GM18498 (cell line): Measurements from ENCODE around the gene LRRC41.
"Not testable (repeated sequence)": the region's sequence is repeated elsewhere in the genome, so short reads cannot be mapped to it uniquely, and the experiment has no call there.

Source experiments
- ATAC-seq: cut with Tn5 transposase; IDR thresholded peaks from one replicate; pipeline ENCODE4 v1.9.1; 2021; ENCODE audit warnings: mild to moderate bottlenecking, moderate library complexity; ENCODE audit not compliant: unreplicated experiment

Gene LRRC41, protein sequence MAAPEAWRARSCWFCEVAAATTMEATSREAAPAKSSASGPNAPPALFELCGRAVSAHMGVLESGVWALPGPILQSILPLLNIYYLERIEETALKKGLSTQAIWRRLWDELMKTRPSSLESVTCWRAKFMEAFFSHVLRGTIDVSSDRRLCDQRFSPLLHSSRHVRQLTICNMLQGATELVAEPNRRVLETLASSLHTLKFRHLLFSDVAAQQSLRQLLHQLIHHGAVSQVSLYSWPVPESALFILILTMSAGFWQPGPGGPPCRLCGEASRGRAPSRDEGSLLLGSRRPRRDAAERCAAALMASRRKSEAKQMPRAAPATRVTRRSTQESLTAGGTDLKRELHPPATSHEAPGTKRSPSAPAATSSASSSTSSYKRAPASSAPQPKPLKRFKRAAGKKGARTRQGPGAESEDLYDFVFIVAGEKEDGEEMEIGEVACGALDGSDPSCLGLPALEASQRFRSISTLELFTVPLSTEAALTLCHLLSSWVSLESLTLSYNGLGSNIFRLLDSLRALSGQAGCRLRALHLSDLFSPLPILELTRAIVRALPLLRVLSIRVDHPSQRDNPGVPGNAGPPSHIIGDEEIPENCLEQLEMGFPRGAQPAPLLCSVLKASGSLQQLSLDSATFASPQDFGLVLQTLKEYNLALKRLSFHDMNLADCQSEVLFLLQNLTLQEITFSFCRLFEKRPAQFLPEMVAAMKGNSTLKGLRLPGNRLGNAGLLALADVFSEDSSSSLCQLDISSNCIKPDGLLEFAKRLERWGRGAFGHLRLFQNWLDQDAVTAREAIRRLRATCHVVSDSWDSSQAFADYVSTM

DNA sequence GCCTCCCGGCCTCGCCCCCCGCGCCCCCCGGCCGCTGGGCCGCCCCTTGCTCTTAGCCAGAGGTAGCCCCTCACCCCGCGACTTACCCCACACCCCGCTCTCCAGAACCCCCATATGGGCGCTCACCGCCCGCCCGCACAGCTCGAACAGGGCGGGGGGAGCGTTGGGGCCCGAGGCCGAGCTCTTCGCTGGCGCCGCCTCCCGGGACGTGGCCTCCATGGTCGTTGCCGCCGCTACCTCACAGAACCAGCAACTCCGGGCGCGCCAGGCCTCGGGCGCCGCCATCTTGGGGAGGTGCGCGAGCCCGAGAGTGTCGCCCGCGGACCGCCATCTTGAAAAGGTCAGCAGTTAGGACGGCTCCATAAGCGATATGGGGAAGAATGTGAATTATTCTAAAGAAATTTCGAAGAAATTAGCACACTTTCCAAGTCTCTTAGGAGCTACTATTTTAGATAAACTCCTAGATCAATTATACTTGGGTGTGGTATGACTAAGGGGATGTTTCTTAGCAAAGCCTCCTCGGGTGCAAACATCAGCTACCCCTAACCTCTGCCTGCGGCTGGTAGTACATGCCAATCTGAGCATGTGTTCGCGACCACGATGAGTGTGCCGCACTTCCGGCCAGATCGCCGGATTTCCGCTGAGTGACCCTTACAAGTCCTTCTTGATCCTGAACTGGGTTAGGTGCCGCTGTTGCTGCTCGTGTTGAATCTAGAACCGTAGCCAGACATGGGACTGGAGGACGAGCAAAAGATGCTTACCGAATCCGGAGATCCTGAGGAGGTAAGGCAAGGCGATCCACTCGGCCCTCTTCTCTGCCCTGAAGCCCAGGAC lies at the start of gene LRRC41, which contains the start of gene UQCRH:
Gene LRRC41, minus strand, starts transcription at position 579 of the 834 bp plus-strand sequence. Its CDS starts 294 bp downstream, at position 285.
Gene UQCRH, plus strand, starts transcription at position 661 of the 834 bp plus-strand sequence. Its CDS starts 69 bp downstream, at position 730.
- peak; percentile 83 for ATAC-seq

DNA sequence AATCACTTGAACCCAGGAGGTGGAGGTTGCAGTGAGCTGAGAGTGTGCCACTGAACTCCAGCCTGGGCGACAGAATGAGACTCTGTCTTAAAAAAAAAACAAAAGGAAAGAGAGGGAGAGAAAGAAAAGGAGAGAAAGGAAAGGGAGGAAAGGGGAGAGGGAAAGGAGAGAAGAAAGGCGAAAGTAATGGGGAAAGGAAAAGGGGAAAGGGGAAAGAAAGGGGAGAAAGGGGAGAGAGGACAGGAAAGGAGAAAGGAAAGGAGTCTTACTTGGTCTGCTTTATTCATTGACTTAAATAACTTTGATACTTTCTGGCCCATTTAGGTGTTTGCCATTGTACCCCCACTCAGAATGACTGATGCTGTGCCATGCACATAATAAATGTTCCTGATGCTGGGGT lies 48.9 kb upstream of the LRRC41 start:
- ATAC-seq: no peak

DNA sequence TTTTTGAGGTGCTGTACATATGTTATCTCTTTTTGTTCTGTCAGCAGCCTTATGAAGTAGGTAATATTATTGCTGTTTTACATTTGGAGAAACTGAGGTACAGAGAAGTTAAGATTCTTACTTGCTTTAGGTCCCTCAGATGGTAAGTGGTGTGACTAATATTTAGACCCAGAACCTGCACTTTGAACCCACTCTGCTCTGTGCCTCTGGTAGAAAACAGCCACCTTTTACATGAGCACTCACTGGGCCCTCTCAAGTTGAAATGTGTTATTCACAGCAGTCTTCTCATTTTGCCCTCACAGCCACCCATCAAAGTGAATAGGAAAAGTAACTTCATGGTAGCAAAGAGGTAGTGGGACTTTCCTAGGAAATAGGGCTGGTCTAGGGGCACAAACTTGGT lies 41.9 kb upstream of the LRRC41 start:
- ATAC-seq: no peak

DNA sequence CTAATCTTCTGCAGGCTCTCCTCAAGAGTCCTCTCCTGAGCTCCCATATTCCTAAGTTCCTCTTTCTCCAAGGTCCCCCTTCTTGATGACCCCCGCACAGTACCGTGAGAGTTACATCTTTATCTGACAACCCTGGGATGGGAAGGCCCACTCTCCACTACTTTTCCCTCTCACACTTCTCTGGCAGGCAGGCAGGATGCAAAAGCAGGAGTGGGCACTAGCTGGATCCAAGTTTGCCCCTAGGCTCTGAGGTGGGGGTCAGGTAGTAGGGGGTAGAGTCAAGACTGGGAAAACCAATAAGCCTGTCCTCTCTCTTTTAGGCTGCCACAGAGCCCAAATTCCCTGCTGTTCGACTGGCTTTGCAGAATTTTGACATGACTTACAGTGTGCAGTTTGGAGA lies 41.1 kb upstream of the LRRC41 start:
- ATAC-seq: no peak

DNA sequence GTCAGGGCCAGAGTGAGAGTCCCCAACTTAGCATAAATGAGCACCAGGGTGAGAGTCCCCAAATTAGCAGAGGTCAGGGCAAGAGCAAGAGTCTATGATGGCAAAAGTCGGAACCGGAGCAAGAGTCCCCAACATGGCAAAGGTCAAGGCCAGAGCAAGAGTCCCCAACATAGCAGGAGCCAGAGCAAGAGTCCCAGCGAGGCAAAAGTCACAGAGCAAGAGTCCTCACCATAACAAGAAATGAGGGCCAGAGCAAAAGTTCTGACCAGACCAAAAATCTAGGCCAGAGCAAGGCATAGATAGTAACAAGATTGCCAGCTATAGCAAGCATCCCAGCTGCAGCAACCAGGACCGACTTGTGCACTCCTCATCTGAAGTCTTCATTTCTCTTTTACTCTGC lies 40.3 kb upstream of the LRRC41 start:
- no peak for ATAC-seq

DNA sequence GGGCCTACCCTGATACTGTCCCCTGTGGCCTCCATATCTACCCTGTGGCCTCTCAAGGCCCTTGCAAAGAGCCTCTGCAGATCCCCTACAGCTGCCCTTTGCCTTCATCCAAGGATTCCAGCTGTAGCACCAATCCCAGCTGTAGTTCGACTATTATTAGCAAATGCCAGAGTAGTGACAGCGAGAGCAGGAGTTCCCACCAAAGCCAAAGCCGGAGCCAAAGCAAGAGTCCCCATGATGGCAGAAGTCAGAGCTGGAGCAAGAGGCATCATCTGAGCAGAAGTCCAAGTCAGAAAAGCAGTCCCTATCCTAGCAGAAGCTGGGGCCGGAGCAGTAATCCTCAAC lies 39.9 kb upstream of the LRRC41 start:
- ATAC-seq: no peak

DNA sequence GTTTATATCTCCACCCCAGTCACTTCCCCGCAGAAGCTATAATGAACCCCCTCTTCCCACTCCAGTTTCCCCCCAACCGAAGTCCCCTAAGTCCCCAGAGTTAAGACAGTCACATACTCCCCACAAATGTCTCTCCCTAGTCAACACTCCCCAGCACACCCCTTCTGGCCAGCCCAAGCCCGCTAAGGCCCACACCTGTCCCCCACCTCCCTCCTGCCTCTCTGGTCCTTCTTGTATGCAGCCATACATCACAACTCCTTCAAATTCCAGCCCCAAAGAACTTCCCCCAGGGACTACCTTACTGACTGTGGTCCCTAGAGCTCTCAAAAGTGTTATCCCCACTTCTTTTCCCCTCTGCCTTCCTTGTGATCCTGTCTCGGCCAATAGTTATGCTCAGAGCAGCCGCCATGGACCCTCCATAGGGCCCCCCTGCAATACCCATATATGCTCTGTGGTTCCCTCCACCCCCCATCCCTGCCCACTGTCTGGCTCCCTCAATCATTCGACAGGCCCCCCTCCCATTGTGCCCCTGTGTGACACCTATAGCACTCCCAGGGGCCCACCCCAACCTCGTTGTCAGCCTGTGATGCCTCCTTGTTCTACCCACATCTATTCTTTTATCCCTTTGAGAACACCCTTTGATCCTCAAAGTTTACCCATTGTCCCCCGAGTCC lies 39.4 kb upstream of the LRRC41 start:
- ATAC-seq: no peak

DNA sequence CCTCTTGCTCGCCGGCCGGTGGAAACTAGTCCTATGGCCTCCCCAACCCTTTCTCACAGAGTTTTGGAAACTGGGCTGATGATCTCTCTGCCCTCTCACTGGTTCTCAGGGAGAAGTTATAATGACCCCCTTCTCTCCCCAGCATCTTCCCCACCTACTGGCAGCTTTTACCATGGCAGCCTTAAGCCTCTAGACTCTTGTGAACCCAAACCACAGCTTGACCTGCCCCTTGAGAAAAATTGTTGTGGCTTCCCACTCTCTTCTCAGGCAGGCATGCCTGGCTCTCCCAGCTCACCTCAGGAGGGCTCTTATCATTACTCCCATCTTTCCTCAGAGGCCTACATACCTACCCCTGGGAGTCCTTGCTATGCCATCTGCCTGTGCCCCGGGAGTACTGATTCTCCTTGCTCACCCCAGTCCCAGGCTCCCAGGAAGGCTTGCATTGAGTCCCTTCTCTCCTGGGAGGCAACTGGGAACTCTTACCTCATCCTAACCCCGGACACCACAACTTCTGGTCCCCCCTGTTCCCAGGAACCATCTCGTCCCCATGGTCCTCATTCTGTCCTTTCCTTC lies 38.8 kb upstream of the LRRC41 start:
- ATAC-seq: peak; percentile 45

DNA sequence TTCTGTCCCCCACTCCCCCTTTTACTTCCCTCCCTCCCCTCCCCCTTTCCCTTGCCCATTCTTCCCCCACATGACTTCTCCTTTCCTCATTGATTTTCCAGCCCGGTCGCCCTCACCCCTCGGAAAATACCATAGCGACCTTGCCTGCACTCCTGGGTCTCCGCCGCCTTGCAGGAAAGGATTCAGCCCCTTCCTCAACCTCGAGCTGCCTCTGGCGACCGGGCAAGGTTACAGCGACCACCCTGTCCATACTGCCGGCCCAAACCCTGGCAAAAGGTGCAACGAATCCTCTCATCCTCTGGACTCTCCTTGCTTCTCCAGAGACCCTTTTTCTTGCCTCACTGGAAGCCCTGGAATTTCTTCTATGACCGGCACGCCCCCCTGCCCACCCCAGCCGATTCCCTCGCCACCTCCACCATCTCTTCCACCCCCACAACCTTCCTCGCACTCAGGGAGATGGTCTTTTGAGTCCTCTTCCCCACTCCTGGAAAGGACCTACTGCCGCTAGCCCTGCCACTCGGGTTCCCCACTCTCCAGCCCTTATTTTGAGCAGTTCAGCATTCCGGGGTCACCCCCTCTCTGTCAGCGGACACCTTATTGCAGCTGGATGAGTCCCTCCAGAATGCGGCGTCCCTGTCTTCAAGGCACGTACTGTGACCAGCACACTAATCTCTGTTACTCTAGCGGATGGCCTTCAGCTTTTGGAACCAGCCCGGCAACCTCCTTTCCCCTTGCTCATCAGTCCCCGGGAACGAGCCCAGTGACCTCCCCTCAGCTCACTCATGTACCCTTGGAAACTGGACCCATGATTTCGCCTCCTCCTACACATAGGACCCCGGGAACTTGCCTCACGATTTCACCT lies 38.0 kb upstream of the LRRC41 start:
- ATAC-seq: no peak

DNA sequence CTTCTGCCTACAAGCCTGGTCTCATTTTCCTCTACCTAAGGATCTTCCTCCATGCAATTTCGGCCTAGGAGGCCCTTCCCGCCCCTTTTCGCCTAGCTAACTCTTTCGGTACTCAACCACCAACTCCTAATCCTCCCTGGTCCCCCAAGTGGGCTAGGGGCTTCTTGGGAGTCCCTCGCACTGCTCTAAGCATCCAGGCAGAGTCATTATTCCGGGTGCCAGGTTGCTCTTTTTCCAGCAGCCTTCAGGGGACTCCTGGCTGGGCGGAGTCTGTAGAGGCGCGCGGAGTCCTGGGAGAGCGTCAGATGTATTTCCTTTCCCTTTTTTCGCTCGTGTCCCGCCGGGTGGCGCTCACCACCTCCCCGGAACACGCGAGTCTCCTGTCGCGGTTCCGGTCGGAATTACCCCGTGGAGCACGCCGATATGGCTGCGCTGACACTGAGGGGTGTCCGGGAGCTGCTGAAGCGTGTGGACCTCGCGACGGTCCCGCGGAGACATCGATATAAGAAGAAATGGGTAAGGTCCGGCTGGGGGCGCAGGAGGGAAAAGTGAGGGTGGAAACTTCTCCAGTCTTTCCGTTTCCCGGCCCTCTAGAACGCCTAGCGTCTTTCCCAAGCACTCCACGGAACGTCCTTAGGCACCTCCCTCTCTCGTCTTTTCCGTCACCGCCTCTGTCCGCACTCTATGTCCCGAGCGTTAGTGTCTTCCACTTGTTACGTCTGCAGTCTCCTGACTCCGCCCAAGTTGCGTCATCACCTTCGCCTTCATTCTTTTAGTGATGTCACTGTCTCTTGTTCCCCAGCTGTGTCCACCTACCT lies 37.2 kb upstream of the LRRC41 start, which contains the start of gene NSUN4:
Gene NSUN4, plus strand, starts transcription at position 404 of the 818 bp plus-strand sequence. Its CDS starts 20 bp downstream, at position 424.
- ATAC-seq: peak; percentile 88

DNA sequence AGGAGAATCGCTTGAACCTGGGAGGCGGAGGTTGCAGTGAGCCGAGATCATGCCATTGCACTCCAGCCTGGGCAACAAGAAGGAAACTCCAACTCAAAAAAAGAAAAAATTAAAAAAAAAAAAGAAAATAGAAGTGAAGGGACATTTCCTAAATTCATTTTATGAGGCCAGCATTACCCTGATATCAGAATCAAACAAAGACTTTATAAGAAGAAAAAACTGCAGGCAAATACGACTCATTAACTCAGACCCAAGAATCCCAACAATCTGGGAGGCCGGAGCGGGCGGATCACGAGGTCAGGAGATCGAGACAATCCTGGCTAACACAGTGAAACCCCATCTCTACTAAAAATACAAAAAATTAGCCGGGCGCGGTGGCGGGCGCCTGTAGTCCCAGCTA lies 34.0 kb upstream of the LRRC41 start:
- ATAC-seq: not testable (repeated sequence)

DNA sequence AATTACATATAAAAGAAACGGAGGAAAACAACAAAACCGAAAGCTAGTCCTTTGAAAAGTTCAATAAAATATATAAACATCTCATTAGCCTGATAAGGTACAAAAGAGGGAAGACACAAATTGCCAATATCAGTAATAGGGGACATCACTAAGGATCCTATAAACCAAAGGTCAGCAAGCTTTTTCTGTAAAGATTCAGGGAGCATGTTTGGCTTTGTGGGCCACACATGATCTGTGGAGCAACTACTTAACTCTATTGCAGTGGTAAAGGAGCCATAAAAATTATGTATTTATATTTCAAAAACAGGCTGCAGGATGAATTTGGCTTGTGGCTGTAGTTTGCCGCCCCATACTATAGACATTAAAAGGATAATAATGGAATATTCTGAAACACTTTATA lies 31.7 kb upstream of the LRRC41 start:
- no peak for ATAC-seq

DNA sequence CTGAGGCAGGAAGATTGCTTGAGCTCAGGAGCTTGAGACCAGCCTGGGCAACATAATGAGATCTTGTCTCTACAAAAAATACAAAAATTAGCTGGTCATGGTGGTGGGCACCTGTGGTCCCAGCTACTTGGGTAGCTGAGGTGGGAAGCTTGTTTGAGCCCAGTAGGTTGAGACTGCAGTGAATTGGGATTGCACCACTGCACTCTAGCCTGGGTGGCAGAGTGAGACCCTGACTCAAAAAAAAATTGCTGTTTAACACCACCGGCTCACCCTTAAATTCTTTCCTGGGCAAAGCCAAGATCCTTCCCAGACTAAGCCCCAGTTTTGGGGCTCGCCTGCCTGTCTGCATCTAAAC lies 30.6 kb upstream of the LRRC41 start:
- no peak for ATAC-seq

DNA sequence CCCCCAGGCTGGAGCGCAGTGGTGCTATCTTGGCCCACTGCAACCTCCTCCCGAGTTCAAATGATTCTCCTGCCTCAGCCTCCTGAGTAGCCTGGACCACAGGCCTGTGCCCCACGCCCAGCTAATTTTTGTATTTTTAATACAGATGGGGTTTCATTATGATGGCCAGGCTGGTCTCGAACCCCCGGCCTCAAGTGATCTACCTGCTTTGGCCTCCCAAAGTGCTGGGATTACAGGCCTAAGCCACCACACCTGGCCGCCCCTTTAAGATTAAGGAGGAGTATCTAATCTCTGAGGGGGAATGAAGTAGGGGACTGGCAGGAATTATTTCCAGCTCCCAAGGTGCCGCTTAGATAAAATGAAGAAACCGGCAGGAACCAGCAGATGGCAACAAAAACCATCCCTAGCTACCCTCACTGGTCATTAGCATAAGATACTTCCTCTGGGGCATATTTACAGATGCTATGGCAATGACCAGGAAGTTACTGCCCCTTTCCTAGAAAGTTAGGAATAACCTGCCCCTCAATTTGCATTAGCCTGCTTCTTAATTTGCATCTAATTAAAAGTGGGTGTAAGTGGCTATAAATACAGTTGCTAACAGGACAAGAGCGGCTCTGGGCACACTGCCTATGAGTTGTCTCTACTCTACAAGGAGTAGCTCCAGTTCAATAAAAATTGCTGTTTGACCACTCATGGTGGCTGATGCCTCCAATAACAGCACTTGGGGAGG lies 30.0 kb upstream of the LRRC41 start:
- ATAC-seq: peak; percentile 49

DNA sequence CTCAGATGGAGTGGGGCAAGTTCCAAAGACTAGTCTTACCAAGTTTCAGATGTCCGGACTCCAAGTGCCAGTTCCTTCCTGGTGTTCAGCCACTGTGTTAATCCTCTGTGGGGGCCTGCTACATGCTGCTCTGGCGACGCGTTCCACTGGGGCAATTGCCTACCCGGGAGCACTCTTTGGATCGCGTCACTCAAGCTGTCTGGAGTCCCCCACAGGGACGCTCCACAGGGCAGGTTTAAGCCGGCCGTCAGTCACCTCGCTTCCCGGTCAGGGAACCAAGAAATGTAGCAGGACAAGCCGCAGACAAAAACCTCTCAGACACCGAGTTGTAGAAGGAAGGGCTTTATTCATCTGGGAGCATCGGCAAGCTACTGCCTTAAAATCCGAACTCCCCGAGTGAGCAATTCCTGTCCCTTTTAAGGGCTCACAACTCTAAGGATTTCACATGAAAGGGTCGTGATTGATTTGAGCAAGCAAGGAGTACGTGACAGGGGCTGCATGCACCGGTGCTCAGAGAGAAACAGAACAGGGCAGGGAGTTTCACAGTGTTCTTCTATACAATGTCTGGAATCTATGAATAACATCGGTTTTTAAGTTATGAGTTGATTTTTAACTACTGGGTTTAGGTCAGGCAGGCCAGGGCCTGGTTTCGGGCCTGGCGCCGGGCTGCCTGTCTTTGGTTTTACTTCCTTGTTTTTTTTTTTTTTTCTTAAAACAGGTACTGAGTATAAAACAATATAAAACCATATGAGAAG lies 28.5 kb upstream of the LRRC41 start:
- ATAC-seq: peak; percentile 48

DNA sequence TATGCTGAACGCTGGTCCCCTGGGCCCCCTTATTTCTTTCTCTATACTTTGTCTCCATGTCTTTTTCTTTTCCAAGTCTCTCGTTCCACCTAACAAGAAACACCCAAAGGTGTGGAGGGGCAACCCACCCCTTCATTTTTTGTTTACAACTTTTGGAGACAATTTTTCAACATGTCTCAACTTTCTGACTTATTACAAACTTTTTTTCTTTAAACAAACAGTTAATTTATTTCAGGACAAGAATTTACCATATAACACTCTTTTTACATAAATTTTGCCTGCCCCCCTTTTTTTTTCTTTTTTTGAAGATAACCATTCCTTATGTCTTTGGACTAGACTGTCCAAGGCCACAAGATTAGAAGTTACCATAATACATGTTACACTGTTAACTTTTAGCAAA lies 27.0 kb upstream of the LRRC41 start:
- not testable (repeated sequence) for ATAC-seq

DNA sequence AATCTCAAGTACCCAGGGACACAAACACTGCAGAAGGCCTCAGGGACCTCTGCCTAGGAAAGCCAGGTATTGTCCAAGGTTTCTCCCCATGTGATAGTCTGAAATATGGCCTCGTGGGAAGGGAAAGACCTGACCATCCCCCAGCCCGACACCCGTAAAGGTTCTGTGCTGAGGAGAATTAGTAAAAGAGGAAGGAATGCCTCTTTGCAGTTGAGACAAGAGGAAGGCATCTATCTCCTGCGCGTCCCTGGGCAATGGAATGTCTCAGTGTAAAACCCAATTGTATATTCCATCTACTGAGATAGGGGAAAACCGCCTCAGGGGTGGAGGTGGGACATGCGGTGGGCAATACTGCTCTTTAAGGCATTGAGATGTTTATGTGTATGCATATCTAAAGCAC lies 26.4 kb upstream of the LRRC41 start:
- ATAC-seq: not testable (repeated sequence)
